Measurements from ENCODE around the gene TTF2. TPM values are rescaled to one million over a fixed set of nuclear protein-coding genes. Genes with fewer than 3 reads are reported as not detected.

Gene TTF2
- 95.4 and 100 TPM in 2 replicates for total RNA-seq

GRCh38 chr1:117059678-117060440 lies at the start of gene TTF2:
Gene TTF2 (plus strand): TSS chr1:117060326. CDS start chr1:117060347, 21 bp downstream.
- intact Hi-C loops (cut with micrococcal nuclease), result loop anchor here (1.0 to 10.0 kb wide), 12 partner anchors 61 to 925 kb away; partner anchors contain the start of genes ATP1A1, CD58, TENT5C and TRIM45

- intact Hi-C loops (cut with micrococcal nuclease), result no loop called here
Measured at GRCh38 chr1:117011334-117011733, 48.8 kb upstream of the TTF2 start.

- intact Hi-C loops (cut with micrococcal nuclease), result no loop called here
Measured at GRCh38 chr1:117013309-117013858, 46.7 kb upstream of the TTF2 start.

- intact Hi-C loops (cut with micrococcal nuclease), result no loop called here
Measured at GRCh38 chr1:117014209-117014608, 45.9 kb upstream of the TTF2 start.

GRCh38 chr1:117015724-117016123 lies 44.4 kb upstream of the TTF2 start:
- intact Hi-C loops (cut with micrococcal nuclease), result no loop called here

- intact Hi-C loops (cut with micrococcal nuclease), result no loop called here
Measured at GRCh38 chr1:117017062-117017461, 43.1 kb upstream of the TTF2 start.

- intact Hi-C loops (cut with micrococcal nuclease), result no loop called here
Measured at GRCh38 chr1:117017648-117018047, 42.5 kb upstream of the TTF2 start.

GRCh38 chr1:117020526-117021156 lies 39.5 kb upstream of the TTF2 start:
- intact Hi-C loops (cut with micrococcal nuclease), result no loop called here

- intact Hi-C loops (cut with micrococcal nuclease), result no loop called here
Measured at GRCh38 chr1:117022114-117022513, 38.0 kb upstream of the TTF2 start.

GRCh38 chr1:117025568-117025967 lies 34.6 kb upstream of the TTF2 start:
- intact Hi-C loops (cut with micrococcal nuclease), result no loop called here

GRCh38 chr1:117026361-117026760 lies 33.8 kb upstream of the TTF2 start:
- intact Hi-C loops (cut with micrococcal nuclease), result no loop called here

- intact Hi-C loops (cut with micrococcal nuclease), result no loop called here
Measured at GRCh38 chr1:117029685-117030084, 30.4 kb upstream of the TTF2 start.

- intact Hi-C loops (cut with micrococcal nuclease), result no loop called here
Measured at GRCh38 chr1:117030271-117030877, 29.8 kb upstream of the TTF2 start.

- intact Hi-C loops (cut with micrococcal nuclease), result no loop called here
Measured at GRCh38 chr1:117032266-117032665, 27.9 kb upstream of the TTF2 start.

GRCh38 chr1:117032681-117033539 lies 27.2 kb upstream of the TTF2 start:
- intact Hi-C loops (cut with micrococcal nuclease), result no loop called here

- intact Hi-C loops (cut with micrococcal nuclease), result no loop called here
Measured at GRCh38 chr1:117033772-117034171, 26.4 kb upstream of the TTF2 start.

GRCh38 chr1:117034791-117035290 lies 25.3 kb upstream of the TTF2 start:
- intact Hi-C loops (cut with micrococcal nuclease), result no loop called here

- intact Hi-C loops (cut with micrococcal nuclease), result no loop called here
Measured at GRCh38 chr1:117036018-117036461, 24.1 kb upstream of the TTF2 start.

GRCh38 chr1:117037802-117038201 lies 22.3 kb upstream of the TTF2 start:
- intact Hi-C loops (cut with micrococcal nuclease), result no loop called here

- intact Hi-C loops (cut with micrococcal nuclease), result no loop called here
Measured at GRCh38 chr1:117038236-117038635, 21.9 kb upstream of the TTF2 start.

GRCh38 chr1:117044217-117044616 lies 15.9 kb upstream of the TTF2 start:
- intact Hi-C loops (cut with micrococcal nuclease), result no loop called here
